HepG2 (cell line): Measurements from ENCODE around the gene PLSCR5. TPM values are rescaled to one million over a fixed set of nuclear protein-coding genes. Genes with fewer than 3 reads are reported as not detected.

ENCODE experiments used
- ATAD3A ChIP-seq: sonication (generic); formaldehyde crosslinking; IDR thresholded peaks from 2 replicates; pipeline ENCODE4 v1.4.0; 2020; ENCODE audit warnings: missing genetic modification reagents
- FOSL2 ChIP-seq: sonication (generic); formaldehyde crosslinking; IDR thresholded peaks from 2 replicates; pipeline ENCODE4 v1.4.0; 2020; ENCODE audit warnings: missing genetic modification reagents
- GLI4 ChIP-seq: sonication (generic); formaldehyde crosslinking; IDR thresholded peaks from 2 replicates; pipeline ENCODE4 v1.5.1; 2020; ENCODE audit warnings: missing genetic modification reagents, mild to moderate bottlenecking, moderate library complexity, borderline replicate concordance
- MIER2 ChIP-seq: IDR thresholded peaks from 2 replicates; pipeline ENCODE4 v1.6.1; 2016; ENCODE audit warnings: missing biosample characterization, missing genetic modification reagents
- MIXL1 ChIP-seq: IDR thresholded peaks from 2 replicates; pipeline ENCODE4 v1.6.1; 2016
- NBN ChIP-seq: fragments of 450-650 bp; conservative IDR thresholded peaks from 2 replicates; pipeline ENCODE4 v1.6.1; 2017
- PHF8 ChIP-seq: sonication (generic); formaldehyde crosslinking; IDR thresholded peaks from 2 replicates; pipeline ENCODE4 v1.5.0; 2020; ENCODE audit warnings: missing genetic modification reagents
- SMC3 ChIP-seq: IDR thresholded peaks from 2 replicates; pipeline ENCODE4 v1.6.1; 2011; ENCODE audit warnings: low read length, improper control_type of control experiment
- SOX6 ChIP-seq, 2 experiments: fragments of 450-650 bp in 1 of 2; sonication (generic) in 1 of 2; formaldehyde crosslinking in 1 of 2; IDR thresholded peaks; 2 replicates each; pipeline versions ENCODE4 v1.4.0 to v1.6.1; 2017 to 2020; ENCODE audit warnings: antibody characterized with exemption in 1 of 2, mild to moderate bottlenecking in 1 of 2, missing genetic modification reagents in 1 of 2
- SRSF4 ChIP-seq: fragments of 200-400 bp; formaldehyde crosslinking; IDR thresholded peaks from one replicate; pipeline ENCODE4 v1.6.1; 2018; ENCODE audit warnings: mild to moderate bottlenecking, low read depth, low read length, moderate library complexity; ENCODE audit not compliant: poor library complexity, severe bottlenecking
- SYNCRIP ChIP-seq: fragments of 200-400 bp; formaldehyde crosslinking; IDR thresholded peaks from 2 replicates; pipeline ENCODE4 v1.6.1; 2018; ENCODE audit warnings: mild to moderate bottlenecking, low read depth, low read length; ENCODE audit not compliant: insufficient read depth
- TRIM22 ChIP-seq: fragments of 450-650 bp; IDR thresholded peaks from 2 replicates; pipeline ENCODE4 v1.6.1; 2017
- ZFP36 ChIP-seq: fragments of 150-350 bp; IDR thresholded peaks from 2 replicates; pipeline ENCODE4 v1.6.1; 2018; ENCODE audit warnings: borderline replicate concordance, low read length, low read depth; ENCODE audit not compliant: partially characterized antibody
- ZMYM2 ChIP-seq: sonication (generic); formaldehyde crosslinking; IDR thresholded peaks from 2 replicates; pipeline ENCODE4 v1.8.0; 2022; ENCODE audit warnings: mild to moderate bottlenecking, missing genetic modification reagents
- ZNF251 ChIP-seq: sonication (generic); formaldehyde crosslinking; IDR thresholded peaks from 2 replicates; pipeline ENCODE4 v1.9.0; 2021; ENCODE audit warnings: mild to moderate bottlenecking, missing genetic modification reagents
- ZNF274 ChIP-seq: sonication (generic); formaldehyde crosslinking; IDR thresholded peaks from 2 replicates; pipeline ENCODE4 v1.5.1; 2020; ENCODE audit warnings: mild to moderate bottlenecking, missing genetic modification reagents
- ZNF317 ChIP-seq: sonication (generic); formaldehyde crosslinking; IDR thresholded peaks from 2 replicates; pipeline ENCODE4 v1.5.0; 2020; ENCODE audit warnings: mild to moderate bottlenecking, missing genetic modification reagents
- ZNF570 ChIP-seq: sonication (generic); formaldehyde crosslinking; IDR thresholded peaks from 2 replicates; pipeline ENCODE4 v1.4.0; 2020; ENCODE audit warnings: mild to moderate bottlenecking, missing genetic modification reagents, borderline replicate concordance
- ZNF674 ChIP-seq: sonication (generic); formaldehyde crosslinking; IDR thresholded peaks from 2 replicates; pipeline ENCODE4 v1.5.0; 2020; ENCODE audit warnings: low read depth, mild to moderate bottlenecking, missing genetic modification reagents
- ZNF710 ChIP-seq: sonication (generic); formaldehyde crosslinking; IDR thresholded peaks from 2 replicates; pipeline ENCODE4 v1.5.0; 2020; ENCODE audit warnings: mild to moderate bottlenecking, missing genetic modification reagents, borderline replicate concordance
- polyA plus RNA-seq, 8 experiments: library from polyadenylated mRNA; depleted of rRNA in 3 of 8; stranded (reverse) in 7 of 8; unstranded in 1 of 8; fragments of >200 nt; fragmentation: Illumina TruSeq in 4 of 8; extraction: Trizol in 4 of 8; gene quantifications; 2 replicates each; pipeline versions ENCODE4 v1.2.1 to v1.2.3, GENCODE V29; 2011 to 2016; ENCODE audit warnings: low read depth in 4 of 8, missing spikeins in 1 of 8, mixed read lengths in 1 of 8; ENCODE audit not compliant: insufficient read depth in 1 of 8
- total RNA-seq, 5 experiments: library from RNA; depleted of rRNA; stranded (reverse); fragments of >200 nt; fragmentation: Illumina TruSeq; extraction: Trizol; gene quantifications; 2 replicates each; pipeline ENCODE4 v1.2.3, GENCODE V29; 2016; ENCODE audit warnings: low read depth in 1 of 5
- TF ChIP-seq, protein P1 (sequence below): sonication (generic); formaldehyde crosslinking; IDR thresholded peaks from 2 replicates; pipeline ENCODE4 v1.4.0; 2020; ENCODE audit warnings: missing genetic modification reagents
- TF ChIP-seq, protein P2 (sequence below): sonication (generic); formaldehyde crosslinking; IDR thresholded peaks from 2 replicates; pipeline ENCODE4 v1.8.1; 2023; ENCODE audit warnings: missing genetic modification reagents, inconsistent platforms, borderline replicate concordance
- TF ChIP-seq, protein P3 (sequence below): sonication (generic); formaldehyde crosslinking; IDR thresholded peaks from 2 replicates; pipeline ENCODE4 v1.4.0; 2020; ENCODE audit warnings: mild to moderate bottlenecking, missing genetic modification reagents

Gene PLSCR5
- total and polyA plus RNA-seq, 2 of the 13 experiments (the other 11 are each of a cell fraction or from before 2014, with no cell fraction given) = 0.50 TPM; not detected in 1

GRCh38 chr3:146581951-146582467, 23.1 kb downstream of the PLSCR5 start (continued):
- TF ChIP-seq ZNF274 (CRISPR knock-in tag) = no peak
- TF ChIP-seq ZNF317 (CRISPR knock-in tag) = no peak
- TF ChIP-seq ZMYM2 (CRISPR knock-in tag) = no peak
- no peak for TF ChIP-seq ZNF251
- TF ChIP-seq MIXL1 = no peak
- no peak for TF ChIP-seq GLI4
- no peak for TF ChIP-seq SMC3
- TF ChIP-seq SRSF4 = no peak
- TF ChIP-seq, protein P1, sequence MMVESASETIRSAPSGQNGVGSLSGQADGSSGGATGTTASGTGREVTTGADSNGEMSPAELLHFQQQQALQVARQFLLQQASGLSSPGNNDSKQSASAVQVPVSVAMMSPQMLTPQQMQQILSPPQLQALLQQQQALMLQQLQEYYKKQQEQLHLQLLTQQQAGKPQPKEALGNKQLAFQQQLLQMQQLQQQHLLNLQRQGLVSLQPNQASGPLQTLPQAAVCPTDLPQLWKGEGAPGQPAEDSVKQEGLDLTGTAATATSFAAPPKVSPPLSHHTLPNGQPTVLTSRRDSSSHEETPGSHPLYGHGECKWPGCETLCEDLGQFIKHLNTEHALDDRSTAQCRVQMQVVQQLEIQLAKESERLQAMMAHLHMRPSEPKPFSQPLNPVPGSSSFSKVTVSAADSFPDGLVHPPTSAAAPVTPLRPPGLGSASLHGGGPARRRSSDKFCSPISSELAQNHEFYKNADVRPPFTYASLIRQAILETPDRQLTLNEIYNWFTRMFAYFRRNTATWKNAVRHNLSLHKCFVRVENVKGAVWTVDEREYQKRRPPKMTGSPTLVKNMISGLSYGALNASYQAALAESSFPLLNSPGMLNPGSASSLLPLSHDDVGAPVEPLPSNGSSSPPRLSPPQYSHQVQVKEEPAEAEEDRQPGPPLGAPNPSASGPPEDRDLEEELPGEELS (CRISPR knock-in tag) = no peak
- no peak for TF ChIP-seq PHF8
- no peak for TF ChIP-seq SOX6 (IDR thresholded peaks at IDR 0.05)
- TF ChIP-seq SOX6 (CRISPR knock-in tag; IDR thresholded peaks at IDR 0.05) = 0 out of 2 replicates have a peak, but pooled peaks have one; percentile 20
- no peak for TF ChIP-seq SYNCRIP
- TF ChIP-seq MIER2 = no peak
- TF ChIP-seq, protein P2, sequence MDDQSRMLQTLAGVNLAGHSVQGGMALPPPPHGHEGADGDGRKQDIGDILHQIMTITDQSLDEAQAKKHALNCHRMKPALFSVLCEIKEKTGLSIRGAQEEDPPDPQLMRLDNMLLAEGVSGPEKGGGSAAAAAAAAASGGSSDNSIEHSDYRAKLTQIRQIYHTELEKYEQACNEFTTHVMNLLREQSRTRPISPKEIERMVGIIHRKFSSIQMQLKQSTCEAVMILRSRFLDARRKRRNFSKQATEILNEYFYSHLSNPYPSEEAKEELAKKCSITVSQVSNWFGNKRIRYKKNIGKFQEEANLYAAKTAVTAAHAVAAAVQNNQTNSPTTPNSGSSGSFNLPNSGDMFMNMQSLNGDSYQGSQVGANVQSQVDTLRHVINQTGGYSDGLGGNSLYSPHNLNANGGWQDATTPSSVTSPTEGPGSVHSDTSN (CRISPR knock-in tag) = no peak
- no peak for TF ChIP-seq TRIM22
- no peak for TF ChIP-seq ATAD3A
- TF ChIP-seq ZFP36 = no peak
- no peak for TF ChIP-seq NBN
- TF ChIP-seq ZNF710 = no peak
- no peak for TF ChIP-seq ZNF570
- TF ChIP-seq FOSL2 (CRISPR knock-in tag) = 0 out of 2 replicates have a peak, but pooled peaks have one; percentile 12
- no peak for TF ChIP-seq ZNF674 (CRISPR knock-in tag)
- TF ChIP-seq, protein P3, sequence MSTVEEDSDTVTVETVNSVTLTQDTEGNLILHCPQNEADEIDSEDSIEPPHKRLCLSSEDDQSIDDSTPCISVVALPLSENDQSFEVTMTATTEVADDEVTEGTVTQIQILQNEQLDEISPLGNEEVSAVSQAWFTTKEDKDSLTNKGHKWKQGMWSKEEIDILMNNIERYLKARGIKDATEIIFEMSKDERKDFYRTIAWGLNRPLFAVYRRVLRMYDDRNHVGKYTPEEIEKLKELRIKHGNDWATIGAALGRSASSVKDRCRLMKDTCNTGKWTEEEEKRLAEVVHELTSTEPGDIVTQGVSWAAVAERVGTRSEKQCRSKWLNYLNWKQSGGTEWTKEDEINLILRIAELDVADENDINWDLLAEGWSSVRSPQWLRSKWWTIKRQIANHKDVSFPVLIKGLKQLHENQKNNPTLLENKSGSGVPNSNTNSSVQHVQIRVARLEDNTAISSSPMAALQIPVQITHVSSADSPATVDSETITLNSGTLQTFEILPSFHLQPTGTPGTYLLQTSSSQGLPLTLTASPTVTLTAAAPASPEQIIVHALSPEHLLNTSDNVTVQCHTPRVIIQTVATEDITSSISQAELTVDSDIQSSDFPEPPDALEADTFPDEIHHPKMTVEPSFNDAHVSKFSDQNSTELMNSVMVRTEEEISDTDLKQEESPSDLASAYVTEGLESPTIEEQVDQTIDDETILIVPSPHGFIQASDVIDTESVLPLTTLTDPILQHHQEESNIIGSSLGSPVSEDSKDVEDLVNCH (CRISPR knock-in tag) = no peak
